UCSD-AML1 (cell line): Measurements from ENCODE around the gene RPS19BP1.

ENCODE experiments used
- DNase-seq: peaks from one replicate; lab custom pipeline; 2025; ENCODE audit not compliant: unreplicated experiment; lab: John Stamatoyannopoulos, UW

The RPS19BP1 gene

DNA sequence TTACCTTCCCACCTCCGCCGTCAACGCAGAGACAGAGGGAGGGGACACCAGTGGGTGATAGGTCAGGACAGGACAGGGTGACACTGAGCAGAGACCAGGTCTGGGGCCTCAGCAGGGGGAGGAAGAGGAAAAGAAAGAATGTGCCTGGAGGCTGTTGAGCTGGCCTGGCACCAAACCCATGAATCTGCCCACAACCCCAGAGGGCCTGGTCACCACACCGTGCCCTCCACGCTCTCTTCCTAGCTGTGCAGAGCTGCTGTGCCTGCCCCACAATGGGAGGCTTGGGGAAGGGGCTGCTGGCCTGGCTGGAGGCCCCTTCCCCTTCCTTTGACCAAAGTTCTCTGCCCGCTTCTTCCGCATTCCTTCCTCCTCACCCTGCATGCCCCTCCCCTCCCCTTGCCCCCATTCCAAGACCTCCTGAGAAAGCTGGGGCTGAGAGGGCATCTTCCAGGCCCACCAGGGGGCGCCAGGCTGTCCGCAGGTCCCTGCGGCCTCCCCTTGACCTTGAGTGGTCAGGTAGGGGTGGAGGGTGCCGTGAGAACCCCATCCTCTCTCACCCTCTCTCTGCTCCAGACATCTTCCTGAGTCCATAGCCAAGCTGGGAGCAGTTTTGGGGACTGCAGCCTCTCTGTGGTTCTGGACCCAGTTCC lies 27.0 kb upstream of the RPS19BP1 start:
- no peak for DNase-seq

DNA sequence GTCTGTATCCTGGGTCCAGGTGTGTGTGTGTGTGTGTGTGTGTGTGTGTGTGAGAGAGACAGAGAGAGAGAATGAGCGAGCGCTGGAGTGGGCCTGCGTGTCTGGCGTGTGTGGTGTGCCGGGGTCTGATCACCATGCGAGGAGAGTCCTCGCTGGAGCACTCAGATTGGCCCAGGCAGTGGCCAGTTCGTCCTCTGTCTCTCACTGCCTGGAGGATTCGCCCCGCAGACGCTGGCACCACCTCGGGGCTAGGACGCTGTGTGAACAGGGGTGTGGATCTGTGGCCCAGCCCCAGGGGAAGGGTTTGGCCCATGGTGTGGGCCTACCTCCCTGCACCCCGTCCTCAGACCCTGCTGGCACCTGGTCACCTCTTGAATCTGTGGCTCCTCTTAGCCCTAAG lies 26.4 kb upstream of the RPS19BP1 start:
- DNase-seq = no peak

DNA sequence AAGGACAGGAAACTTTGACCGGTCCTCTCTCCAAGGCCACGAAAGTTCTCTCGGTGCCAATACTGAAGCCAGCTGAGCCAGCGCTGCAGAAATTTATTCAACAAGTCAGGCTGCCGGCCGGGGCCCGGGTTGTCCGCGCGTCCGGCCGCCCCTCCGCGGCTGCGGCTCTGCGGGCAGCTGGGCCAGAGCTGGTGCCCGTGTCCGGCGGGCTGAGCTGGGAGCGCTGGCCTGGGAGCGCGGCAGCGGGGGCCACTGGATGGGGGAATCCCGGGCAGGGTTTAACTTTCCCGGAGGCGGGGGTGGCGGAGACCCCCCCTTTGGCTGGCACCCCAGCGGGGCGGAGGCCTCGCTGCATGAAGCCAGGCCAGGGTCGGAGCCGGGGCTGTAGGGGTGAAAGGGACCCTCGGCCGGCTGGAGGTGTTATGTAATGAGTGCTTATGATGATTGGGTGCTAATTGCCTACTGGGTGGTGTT lies 25.7 kb upstream of the RPS19BP1 start:
- DNase-seq = no peak

DNA sequence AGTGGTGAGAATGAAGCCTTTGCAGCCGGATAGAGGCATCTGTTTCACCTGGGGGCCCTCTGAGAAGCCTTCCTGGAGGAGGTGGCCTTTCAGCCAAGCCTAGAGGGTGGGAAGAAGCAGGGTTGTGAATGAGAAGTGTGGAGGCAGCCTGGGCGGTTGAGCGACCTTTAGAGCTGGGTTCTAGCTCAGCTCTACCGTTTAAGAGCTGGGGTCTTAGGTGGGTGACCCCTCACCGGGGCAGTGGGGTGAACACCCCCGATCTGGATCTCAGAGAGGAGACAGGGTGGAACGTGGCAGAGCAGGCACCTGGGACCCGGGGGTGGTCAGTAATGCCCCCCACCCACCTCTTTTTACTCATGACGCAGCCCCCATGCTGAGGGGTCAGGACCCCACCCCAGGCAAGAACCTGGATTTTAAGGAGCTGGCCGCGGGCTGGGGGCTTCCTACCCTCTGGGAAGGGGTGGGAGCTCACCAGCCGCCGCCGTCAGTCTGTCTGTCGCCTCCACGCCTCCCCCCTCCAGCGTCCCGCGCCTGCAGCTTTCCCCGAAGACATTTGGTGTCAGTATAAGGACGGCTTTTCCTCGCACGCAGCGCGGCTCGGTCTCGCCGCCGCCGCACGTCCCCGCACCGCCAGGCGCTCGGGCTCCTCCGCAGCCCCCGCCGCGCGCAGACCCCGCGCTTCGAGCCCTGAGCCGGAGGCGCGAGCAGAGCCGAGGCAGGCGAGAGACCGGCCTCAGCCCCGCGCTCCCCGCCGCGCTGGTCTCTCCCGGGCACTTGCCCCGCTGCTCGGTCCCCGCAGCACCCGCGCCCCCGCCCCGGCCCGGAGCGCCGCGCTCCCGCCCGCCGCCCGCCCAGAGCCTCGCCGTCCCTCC lies 24.7 kb upstream of the RPS19BP1 start:
- DNase-seq = no peak

DNA sequence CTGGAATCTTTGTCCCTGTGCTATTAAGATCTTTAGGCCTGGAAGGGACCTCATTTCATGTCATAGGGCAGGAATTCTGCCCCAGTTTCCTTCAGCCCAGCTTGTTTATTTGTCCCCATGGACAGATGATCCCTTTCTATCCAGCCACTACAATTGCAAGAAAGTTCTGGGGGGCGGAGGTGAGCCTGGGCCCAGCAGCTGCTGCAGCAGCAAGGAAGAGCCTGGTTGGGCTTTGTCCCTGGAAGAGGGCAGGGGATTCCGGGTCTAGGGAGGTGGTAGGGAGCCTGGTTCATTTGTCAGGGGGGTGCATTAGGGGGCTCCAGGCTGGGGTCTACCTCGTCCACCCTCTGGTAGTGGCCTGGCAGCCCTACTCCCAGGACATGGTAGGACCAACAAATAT lies 21.6 kb upstream of the RPS19BP1 start:
- no peak for DNase-seq

DNA sequence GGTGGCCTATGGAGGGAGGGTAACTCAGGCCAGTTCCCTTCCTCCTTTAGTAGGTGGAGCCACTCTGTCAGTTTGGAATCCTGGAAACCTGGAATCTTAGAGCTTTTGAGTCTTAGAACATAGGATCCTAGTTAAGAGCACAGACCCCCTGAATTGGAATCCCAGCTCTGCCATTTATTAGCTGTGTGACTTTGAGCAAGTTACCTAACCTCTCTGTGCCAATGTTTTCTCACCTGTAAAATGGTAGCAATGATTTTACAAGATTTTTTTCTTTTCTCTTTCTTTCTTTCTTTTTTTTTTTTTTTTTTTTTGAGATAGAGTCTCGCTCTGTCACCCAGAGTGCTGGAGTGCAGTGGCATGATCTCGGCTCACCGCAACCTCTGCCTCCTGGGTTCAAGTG lies 20.9 kb upstream of the RPS19BP1 start:
- DNase-seq = no peak

DNA sequence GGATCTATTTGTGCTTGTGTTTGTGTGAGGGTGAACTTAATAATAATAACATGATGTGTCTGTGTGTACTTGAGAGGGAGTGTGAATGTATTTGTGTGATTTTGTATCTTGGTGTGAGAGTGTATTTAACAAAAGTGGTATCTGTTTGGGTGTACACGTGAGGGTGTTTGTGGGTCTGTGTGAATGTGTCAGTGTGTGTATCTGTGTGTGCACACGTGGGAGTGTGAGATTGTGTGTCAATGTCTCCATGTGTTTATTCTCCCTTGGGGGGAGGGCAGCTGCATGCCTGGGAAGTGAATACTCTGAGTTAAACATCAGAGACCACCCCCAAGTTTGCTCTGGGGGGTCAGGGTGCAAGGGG lies 15.0 kb upstream of the RPS19BP1 start:
- no peak for DNase-seq

DNA sequence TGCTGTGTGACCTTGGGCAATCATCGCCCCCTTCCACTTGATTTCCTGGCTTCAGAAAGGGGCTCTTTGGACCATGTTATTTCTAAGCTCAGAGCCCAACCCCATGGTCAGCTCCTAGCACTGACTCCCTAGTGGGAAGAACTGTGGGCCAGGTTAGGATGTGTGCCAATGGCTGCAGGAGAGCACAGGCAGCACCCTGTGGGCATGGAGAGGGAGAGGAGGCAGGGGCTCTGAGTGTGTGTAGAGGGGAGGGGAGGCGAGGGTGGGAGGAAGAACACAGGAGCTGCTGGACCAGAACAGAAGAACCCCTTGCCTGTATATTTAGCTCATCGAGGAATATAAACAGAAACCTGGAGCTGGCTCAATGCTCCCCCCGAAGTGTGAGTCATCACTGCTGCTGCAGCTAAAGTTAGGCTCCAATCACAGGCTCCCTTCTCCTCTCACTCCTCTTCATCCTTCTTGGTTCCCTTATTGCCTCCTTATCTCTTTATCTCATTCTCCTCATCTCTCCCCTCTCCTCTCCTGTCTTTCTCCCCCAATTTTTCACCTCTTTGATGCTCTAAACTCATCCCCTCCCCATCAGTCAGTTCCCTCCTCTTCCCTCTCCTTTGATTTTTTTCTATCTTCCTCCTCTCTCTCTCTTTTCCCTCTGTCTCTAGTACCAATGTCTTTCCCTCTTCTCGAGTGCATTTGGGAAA lies 14.5 kb upstream of the RPS19BP1 start:
- no peak for DNase-seq

DNA sequence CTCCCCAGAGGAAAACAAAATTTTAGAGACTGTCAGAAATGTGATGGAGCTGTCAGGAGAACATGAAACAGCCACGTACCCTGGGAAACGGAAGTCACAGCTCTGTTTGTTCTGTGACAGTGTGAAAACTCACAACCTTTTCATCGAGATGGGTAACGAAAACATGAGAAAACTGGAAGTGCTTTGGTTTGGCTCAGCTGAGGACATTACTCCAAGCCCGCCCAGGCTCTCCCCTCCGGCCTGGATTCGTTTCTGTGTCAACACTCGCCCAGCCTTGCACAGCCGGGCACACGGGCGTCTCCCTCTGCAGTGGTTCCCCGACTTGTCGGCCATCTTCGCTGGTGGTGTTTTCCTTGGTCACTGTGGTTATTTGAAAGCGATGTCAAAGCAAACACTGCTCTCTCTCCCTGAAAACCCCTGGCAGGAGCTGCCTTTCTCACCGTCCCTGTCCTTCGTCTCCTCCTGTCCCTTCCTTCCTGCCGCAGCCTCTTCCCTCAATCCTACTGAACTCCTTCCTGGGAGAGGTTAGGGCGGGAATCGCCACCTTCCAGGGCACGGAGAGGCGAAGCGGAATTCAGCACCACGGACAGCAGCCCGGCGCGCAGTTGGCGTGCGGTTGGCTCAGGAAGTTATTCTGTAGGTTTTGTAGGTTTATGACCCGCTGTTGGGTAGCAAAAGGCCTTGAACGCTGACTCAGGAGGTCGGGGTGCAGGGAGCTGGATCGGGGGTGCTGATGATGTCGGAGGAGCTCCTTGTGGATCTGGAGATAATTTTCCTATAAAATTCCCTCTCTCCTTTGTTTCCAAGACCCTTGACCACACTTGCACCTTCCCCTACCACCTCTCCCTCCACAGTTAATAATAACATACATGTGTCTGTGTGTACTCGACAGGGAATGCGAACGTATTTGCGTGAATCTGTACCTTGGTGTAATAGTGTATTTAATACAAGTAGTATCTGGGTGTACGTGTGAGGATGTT lies 13.1 kb upstream of the RPS19BP1 start:
- DNase-seq = peak; percentile 58

DNA sequence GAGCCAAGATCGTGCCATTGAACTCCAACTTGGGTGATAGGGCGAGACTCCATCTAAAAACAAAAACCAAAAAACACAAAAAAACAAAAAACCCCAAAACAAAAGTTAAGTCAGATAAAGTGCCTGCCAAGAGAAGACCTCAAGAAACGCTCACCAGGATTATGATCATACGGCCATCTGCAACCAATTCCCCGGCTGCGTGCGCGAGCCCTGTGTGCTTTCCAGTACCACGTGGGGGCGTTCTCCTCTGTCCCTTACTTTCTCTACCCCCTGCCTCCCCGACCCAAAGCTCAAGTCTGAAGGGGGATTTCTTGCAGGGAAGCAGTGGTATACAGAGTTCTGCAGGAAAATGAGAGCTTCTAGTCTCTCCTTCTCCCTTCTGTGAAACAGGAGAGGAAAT lies 10.5 kb upstream of the RPS19BP1 start:
- no peak for DNase-seq

DNA sequence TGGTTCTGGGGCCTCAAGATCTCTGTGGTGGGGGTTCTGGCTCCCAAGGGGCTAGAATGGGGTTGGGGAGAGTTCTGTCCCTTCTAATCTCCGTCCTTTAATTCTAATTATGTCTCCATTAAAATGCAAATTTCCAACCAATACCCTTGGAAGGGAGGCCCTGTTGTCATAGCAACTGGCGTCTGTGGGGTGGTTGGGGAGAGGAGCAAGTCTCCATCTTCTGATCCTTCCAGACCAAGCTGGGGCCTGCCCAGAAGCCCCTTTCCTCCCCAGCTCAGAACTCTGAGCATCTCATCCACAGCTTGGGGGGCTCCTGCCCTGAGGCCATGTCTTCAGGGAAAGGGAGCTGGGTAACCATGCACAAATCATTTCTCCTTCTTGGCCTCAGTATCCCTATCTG lies 5.4 kb upstream of the RPS19BP1 start:
- no peak for DNase-seq

DNA sequence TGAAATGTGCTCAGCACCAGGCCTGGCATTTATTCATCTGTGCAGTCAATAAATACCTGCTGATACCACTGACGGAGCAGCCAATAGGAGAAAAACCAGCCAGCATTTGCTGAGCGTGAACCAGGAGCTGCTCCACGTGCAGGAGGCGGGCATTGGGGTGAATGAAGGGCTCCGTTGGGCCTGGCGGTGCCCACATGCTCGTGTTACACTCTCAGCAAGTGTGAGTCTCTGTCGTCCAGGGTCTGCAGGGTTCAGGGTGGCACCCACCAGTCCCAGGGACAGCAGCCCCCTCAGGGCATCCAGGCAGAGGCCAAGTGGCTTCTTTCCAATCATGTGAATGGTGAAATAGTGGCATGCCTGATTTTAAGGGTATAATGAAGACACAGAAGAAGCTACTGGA lies 4.2 kb upstream of the RPS19BP1 start:
- no peak for DNase-seq

DNA sequence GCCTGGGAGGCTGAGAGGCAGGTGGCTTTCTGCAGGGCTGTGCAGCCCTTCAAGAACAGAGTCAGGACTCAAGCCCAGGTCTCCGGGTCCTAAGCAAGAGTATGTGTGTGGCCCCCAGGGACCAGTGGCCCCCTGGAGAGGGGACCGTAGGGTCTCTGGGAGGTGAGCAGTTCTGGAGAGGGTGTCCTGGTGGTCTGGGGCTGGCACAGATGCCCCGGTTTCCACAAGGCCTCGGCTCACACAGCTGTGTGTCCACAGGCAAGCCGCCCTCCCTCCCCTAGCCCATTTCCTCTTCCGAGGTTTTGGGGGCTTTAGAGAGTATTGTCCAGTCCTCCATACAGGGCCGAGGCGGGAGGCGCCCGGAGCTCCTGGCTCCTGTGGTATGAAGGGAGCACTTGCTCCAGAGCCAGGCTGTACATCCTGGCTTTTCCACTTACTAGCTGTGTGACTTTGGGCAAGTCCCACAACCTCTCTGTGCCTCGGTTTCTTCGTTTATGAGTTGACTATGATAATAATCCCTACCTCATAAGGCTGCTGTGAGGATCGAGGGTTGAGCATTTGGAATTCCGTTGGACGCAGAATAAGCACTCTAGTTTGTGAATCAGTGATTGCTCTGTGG lies 3.4 kb upstream of the RPS19BP1 start:
- no peak for DNase-seq

DNA sequence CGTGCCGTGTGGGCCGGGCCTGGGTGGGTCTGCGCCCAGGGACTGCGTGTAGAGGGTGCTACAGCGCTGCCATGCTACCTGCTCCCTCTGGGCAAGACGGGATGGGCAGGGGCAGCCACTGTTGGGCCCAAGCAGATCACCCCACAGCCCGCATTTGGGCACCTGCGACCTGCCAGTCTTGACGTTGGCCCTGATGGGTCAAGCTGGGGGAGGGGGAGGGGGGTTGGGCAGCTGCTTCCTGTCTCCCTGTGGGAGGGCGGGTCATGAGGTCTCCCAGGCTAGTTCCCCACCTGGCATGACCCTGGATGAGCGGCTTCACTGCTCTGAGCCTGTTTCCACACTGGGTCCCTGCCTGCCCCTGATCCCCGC lies 2.8 kb upstream of the RPS19BP1 start:
- DNase-seq = no peak

DNA sequence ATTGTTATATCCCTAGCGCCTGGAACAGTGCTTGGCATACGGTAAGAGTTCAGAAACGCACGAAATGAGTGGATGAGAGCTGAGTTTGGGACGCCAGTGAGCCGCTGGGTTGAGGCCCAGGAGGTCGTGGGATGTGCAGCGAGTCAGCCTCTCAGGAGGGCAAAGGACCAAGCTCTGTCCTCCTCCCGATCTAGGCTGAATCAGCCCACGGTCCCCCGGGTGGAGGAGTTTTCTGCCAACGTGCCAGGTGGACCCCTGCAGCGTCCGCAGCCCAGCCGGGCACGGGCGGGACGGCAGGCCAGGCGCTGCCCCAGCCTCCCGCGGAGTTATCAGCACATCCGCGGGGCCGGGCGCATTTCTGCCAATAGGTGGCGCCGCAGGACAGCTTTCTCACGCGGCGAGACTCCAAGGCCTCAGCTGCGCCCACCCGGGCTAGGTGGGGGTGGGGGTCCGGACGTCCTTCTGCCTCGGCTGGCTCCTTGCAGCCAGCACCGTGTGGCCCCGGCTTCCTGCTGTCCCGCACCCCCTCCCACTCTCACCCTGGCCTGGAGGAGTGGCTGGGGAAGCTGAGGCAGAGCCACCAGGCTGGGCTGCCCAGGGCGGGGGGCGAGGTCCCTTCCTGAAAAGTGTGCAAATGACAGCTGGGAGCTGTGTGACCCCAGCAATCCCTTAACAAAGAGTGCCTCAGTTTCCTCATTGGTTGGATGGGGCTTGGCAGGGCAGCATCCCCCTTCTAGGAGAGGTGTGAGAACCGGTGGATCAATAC lies 2.2 kb upstream of the RPS19BP1 start:
- DNase-seq = peak; percentile 79

DNA sequence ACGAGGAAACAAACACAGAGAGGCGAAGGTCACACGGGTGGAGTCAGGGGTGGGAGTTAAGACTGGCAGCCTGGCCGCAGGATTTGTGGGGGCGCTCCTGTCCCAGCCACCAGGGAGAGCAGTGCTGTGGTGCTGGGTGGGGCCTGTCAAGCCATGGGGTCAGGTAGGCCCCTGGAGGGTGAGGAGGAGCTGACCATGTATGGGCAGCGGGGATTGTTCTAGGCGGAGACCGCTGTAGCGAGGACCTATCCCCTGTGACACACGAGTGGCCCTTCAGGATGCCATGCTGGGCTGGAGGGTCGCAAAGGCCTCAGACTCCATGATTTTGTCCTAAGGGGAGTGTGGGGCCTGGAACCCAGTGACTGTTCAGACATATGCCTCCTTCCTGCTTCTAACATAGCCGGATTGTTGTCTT lies 1.6 kb upstream of the RPS19BP1 start:
- DNase-seq = no peak

DNA sequence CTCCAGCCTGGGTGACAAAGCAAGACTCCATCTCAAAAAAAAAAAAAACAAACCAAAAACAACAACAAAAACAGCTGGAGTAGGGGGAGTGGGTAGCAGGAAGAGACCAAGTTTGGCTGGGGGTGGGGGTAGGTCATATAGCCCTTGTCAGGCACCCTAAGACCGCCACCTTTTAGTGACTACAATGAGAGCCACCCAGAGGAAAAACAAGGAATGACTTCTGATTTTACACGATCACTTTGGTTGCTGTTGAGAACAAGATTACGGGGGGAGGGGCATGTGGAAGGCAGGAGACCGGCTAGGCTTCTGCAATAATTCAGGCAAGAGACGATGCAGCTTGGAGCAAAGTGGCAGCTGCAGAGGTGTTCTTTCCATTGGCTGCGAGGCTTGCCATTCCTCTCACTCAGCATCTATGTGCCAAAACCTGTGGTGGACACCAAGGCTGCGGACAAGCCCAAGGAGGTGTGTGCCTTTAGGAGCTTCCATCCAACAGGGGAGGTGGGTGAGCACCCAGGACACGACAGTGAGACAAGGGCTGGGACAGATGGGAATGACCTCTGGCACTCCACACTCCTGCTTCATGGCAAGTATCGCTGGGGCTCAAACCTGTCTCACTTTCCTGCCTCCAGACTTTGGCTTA lies 1.7 kb downstream of the RPS19BP1 start:
- no peak for DNase-seq

DNA sequence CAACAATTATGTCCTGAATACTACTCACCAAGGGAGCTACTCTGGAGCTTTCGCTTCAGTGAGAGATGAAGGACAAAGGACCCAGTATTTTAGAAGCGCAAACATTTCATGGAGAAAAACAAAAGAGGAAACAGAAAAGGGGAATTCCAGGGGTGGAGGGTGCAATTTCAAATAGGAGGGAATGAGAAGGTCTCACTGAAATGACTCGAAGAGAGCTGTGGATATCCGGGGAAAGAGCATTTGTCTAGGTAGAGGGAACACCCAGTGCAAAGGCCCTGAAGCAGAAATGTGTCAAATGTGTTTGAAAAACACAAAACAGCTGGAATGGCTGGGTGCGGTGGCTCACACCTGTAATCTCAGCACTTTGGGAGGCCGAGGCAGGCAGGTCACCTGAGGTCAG lies 2.4 kb downstream of the RPS19BP1 start:
- no peak for DNase-seq

DNA sequence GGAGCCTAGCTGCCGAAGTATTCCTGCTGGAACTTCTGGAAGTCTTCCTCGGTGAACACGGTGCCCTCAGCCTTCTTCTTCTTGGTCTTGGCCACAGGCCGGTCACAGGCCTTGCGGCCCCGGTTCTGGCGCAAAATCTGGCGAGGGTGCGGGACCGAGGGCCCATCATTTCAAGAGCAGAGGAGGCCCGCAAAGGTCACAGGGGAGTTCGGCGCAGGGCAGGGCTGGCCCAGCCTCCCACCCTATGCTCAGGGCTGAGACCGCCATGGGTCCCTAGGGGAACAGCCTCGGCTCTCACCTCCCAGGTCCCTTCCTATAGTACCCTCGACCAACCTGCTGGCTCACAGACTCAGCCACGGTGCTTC lies 3.1 kb downstream of the RPS19BP1 start:
- DNase-seq = no peak
